NAMALWA (cell line): ENCODE measurements around the gene DIP2B.

ENCODE experiments used
- DNase-seq: peaks from one replicate; pipeline ENCODE4 v3.0.0-alpha.2; 2015; ENCODE audit warnings: low spot score

DIP2B gene

GRCh38 chr12:50574601-50575348, 70.0 kb downstream of the DIP2B start:
- DNase-seq = no peak

DNA sequence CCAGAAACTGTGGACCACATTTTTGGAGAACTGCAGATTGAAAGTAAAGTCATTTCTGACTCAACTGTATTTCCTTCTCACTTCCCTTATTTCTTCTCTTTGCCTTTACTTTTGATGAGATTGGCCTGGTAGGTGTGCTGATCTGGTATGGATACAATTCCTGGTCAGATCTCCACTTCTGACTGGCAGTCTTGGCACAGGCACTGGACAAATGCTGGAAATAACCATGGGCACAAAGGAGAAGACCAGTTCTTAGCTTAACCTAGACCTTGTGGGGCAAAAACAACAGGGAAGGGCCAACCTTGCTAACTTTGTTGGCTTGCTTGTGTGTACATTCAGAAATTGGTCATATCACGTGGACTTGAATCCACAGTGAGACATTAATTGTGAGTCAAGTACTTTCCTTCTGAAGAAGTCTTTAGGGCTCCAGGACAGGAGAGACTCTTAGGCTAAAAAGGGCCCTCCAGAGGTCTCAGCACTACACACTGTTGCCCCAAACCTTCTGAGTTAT, 75.0 kb downstream of the DIP2B start:
- peak; percentile 17 for DNase-seq

GRCh38 chr12:50580436-50580835, 75.7 kb downstream of the DIP2B start:
- DNase-seq = no peak

GRCh38 chr12:50581226-50582184, 76.7 kb downstream of the DIP2B start:
- no peak for DNase-seq

DNA sequence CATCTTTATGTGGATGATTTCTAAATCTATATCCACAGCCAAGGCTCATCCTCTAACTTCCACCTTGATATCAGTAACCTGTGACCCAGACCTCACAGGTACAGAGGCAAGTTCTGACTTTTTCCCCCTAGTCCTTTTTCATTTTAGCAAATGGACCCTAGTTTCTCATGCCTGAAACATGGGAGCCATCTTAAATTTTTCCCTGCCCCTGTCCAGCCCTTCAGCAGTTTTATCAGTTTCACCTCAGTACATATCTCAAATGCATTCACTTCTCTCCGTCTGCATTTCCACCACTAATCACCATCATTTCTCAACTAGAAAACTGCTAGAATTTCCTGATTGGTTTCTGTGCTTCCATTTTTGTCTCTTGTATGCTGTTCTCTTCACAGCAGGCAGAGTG, 79.3 kb downstream of the DIP2B start:
- DNase-seq = no peak

DNA sequence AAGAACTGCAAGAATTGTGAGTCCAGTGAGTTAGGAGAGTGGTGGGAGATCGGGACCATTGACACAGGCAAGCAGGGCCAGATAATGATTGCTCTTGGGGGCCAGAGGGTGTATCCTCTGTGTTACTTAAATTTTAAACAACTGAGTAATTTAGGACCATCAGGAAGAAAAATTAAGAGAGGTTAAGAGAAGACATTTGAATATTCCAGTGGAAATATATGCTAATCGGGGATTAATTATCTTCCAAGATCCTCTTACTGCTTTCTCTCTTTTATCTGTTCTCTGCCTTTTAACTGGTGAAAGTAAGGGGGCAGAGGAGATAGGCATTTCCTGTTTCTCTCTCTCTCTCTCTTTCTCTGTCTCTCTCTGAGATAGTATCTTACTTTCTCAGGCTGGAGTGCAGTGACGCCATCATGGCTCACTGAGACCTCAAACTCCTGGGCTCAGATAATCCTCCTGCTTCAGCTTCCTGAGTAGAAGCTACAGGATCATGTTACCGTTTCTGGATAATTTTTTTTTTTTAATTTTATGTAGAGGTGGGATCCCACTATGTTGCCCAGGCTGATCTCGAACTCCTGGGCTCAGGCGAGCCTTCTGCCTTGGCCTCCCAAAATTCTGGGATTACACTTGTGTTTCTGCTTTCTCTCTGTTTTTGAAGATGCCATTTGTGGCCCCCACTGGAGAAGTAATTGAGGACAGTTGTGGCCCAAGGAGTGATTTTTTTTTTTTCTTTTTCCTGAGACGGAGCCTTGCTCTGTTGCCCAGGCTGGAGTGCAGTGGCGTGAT, 85.1 kb downstream of the DIP2B start:
- no peak for DNase-seq

- DNase-seq = no peak
These were observed 86.1 kb downstream of the DIP2B start for GRCh38 chr12:50590869-50591268.

- DNase-seq = no peak
These were observed 90.9 kb downstream of the DIP2B start for GRCh38 chr12:50595667-50596066.

DNA sequence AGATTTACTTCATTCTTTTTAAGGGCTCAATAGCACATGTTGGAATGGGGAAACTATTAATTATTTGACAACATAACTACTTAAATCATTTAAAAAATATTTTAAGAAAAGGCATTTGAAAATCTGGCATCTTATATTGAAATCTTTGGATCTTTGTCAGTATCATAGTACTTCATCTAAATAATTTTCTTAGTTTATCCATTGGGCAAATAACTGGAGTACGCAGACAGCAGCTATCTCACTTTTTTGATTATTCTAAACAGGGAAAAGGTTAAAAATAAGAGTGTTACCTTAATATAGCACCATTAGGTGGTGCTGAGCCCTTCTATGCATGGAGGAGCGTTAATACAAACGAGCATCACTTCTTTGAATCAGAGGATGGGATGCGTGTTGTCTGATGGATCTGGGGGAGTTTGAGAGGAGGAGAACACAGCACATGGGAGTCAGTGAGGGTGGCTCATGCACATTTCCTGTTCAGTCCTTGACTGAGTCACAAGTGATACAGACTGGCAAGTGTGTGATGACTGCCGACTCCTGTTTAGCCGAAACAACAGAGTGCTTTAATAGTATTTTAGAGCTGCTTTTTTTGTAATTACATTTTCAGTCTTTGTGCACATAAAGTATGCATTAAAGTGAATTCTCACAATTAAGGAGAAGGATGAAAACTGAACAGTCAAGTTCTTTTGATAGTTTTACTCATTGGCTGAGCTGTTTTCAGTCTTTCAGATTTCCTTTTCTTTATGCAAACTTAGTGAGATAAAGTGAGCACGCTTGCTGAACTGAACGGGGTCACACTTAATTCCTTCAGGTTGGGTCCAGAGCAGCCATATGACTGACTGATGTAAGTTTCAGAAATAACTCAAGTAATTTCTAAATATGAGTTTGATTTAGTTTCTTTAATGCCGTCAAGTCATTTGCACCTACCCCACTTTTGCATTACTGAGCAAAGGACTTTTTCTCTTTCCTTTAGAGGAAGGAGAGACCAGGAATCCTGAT, 92.7 kb downstream of the DIP2B start:
- peak; percentile 74 for DNase-seq

GRCh38 chr12:50598321-50598862, 93.6 kb downstream of the DIP2B start:
- DNase-seq = no peak

GRCh38 chr12:50599366-50600095, 94.7 kb downstream of the DIP2B start:
- no peak for DNase-seq

DNA sequence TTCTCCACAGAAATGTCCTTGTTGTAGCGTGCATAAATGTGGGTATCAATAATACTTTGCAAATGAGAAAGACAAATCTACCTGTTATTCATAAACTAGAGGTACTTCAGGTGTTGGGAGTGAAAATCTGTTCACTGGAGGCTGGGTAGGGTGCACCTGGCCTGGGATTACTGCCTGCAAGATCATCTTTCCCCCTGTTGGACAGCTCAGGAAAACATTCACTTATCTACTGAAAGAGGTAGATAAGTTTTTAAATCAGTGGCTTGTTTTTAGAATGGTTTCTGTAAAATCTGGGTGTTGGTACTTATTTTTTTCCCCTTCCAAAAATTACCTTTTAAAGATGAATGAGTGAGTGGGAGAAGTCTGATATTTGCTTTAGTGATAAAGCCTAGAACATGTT, 95.6 kb downstream of the DIP2B start:
- DNase-seq = no peak

DNA sequence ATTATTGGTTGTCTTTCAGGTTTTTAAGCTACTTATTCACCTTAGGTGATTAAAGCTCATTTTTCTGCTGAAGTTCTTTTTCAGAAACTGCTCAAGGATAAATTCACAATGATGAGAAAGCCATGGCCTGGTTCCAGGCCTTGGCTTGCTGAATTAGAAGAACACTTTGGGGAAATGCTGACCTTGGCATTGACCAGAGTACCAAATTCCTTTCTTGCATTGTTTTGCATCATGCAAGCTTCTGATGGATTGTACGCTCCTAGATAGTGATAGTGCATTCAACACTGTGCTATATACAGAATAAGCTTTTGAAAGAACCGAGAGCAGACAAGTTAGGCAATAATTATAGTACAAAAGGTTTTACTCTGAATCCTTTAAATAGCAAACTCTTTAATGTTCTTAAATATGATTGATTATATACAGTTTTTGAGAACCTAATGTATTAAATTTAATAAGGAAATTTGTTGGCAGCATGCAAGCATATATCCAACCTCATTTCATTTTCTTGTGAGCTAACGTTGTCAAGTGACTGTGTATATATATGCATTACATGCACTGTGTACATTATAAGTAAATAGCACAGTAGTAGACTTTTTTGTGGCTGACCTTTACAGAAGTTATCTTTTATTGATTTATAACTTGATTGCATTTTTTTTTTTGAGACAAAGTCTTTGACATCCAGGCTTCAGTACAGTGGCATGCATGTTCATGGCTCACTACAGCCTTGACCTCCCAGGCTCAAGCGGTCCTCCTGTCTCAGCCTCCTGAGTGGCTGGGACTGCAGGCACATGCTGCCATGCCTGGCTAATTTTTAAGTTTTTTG, 99.2 kb downstream of the DIP2B start:
- DNase-seq = no peak

GRCh38 chr12:50604640-50604920, 99.8 kb downstream of the DIP2B start:
- DNase-seq = no peak

- no peak for DNase-seq
These were observed 102.0 kb downstream of the DIP2B start for GRCh38 chr12:50606675-50607375.

DNA sequence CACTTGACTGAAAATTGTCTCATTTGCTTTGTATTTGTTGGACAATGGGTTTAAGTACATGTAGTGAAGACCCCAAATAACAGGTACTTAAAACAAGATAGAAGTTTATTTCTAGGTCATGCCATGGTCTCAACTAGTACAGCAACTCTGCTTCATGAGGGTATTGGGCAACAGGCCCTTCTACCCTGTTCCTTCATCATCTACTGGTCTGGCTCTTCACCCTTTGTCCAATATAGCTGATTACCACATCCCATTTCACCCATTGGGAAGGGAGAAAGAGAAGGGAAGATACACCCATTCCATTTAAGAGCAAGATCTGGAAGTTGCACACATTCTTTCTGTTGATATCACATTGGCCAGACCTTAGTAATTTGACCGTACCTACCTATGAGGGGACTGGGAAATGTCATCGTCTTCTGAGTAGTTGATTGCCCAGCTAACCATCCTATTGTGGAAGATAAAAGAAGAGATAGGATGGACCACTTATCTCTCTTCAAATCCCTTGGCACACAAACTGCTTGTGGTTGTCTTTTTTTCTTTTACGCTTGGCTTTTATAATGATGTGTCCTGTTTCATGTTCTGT, 104.6 kb downstream of the DIP2B start:
- DNase-seq = no peak

DNA sequence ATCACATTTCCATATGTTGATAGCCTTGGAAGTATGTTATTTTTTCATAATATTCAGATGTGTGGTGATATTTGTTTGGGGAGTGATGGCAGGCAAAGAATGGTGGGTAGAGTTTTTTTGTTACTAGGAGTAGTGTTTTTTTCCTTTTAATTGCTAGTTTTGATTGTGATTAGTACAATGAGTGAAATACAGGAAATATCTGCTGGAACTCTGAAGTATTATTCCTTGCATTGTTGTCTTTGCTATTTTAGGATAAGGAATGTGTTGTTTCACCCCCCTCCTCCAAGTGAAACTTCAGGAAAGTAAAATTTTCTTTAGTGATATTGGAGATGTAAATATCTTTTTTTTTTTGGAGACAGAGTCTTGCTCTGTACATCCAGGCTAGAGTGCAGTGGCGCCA, 105.4 kb downstream of the DIP2B start:
- DNase-seq = no peak

DNA sequence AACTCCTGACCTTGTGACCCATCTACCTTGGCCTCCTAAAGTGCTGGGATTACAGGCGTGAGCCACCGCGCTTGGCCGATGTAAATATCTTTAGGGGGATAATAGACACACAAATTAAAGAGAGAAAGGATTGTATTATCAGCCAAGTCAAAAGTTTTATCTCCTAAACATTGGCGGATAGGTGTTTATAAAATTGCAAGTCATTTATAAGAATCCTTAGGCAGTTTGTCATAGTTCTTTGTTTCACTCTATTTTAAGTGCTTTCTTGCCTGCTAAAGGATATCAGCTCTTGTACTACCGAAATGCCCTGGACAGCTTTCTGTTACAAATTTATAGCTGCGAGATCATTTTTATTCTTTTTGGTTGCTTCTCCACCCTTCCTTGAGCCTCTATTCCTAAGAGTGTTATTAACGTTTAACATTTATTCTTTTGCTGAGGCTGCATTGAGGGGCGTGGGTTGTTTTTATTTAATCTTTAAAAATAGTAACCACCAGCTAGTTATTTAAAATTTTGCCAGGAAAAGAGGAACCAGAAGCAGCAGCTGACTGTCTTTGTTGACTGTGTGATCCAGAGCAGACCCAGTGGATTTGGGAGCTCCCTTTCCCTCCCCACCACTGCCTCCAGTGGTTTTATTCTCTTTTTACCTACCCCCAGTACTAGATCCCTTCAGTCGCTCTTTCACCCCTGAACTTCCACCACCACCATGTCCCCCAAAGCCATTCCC, 106.4 kb downstream of the DIP2B start:
- DNase-seq = no peak
